Tibial nerve (tissue), 4 donors: ENCODE measurements around the gene ADAM10. TPM values are rescaled to one million over a fixed set of nuclear protein-coding genes. Genes with fewer than 3 reads are reported as not detected.

ENCODE experiments used
- DNase-seq, 2 donors: peaks; one replicate each; pipeline ENCODE4 v3.0.0-alpha.2; 2019; ENCODE audit warnings: low spot score in 2 of 2
- H3K27ac ChIP-seq, 4 donors: fragments of 200-600 bp; sonication (generic) in 3 of 4; one replicate each; pipeline ENCODE4 v1.5.1; 2017 to 2019; ENCODE audit warnings: mild to moderate bottlenecking in 1 of 4
- H3K27me3 ChIP-seq, 2 donors: fragments of 200-600 bp; sonication (generic) in 1 of 2; one replicate each; pipeline versions ENCODE4 v1.5.1 to v1.6.0; 2017 to 2019
- H3K36me3 ChIP-seq, 3 donors: fragments of 200-600 bp; sonication (generic); one replicate each; pipeline ENCODE4 v1.5.1; 2018 to 2019
- H3K4me1 ChIP-seq, 4 donors: fragments of 200-600 bp; sonication (generic) in 3 of 4; one replicate each; pipeline ENCODE4 v1.5.1; 2017 to 2019
- H3K4me3 ChIP-seq, 4 donors: fragments of 200-600 bp; sonication (generic) in 3 of 4; one replicate each; pipeline ENCODE4 v1.5.1; 2017 to 2019; ENCODE audit warnings: mild to moderate bottlenecking in 1 of 4, moderate library complexity in 1 of 4
- H3K9me3 ChIP-seq, 4 donors: fragments of 200-600 bp; sonication (generic) in 3 of 4; one replicate each; pipeline ENCODE4 v1.5.1; 2017 to 2019
- CTCF ChIP-seq, 5 experiments: fragments of 200-600 bp in 3 of 5; fragments of 450-650 bp in 2 of 5; sonication (generic) in 3 of 5; IDR thresholded peaks; one replicate each; pipeline ENCODE4 v1.5.1; 2016 to 2019; ENCODE audit warnings: antibody characterized with exemption in 5 of 5, mild to moderate bottlenecking in 3 of 5, moderate library complexity in 2 of 5
- EP300 ChIP-seq, 2 donors: sonication (generic); formaldehyde crosslinking; IDR thresholded peaks; one replicate each; pipeline ENCODE4 v1.6.1; 2017; ENCODE audit warnings: antibody characterized with exemption in 2 of 2, mild to moderate bottlenecking in 1 of 2
- POLR2A ChIP-seq, 2 donors: fragments of 450-650 bp; IDR thresholded peaks; one replicate each; pipeline ENCODE4 v1.6.1; 2017; ENCODE audit warnings: antibody characterized with exemption in 2 of 2, mild to moderate bottlenecking in 2 of 2, moderate library complexity in 2 of 2
- WGBS, 2 donors: methylation state at CpG; one replicate each; pipeline ENCODE4 v1.1.5; 2018; 5-methylcytosine and 5-hydroxymethylcytosine counted together
- total RNA-seq, 4 donors: library from RNA; depleted of rRNA; stranded (reverse); fragments of >200 nt; gene quantifications; one replicate each; pipeline ENCODE4 v1.1.0, GENCODE V29; 2016

Gene ADAM10
- total RNA-seq, 4 donors from 2014 or later: 64.8 to 132 (median 94.3) TPM

- TF ChIP-seq POLR2A (IDR thresholded peaks at IDR 0.05): no peak
- no peak for TF ChIP-seq CTCF (IDR thresholded peaks at IDR 0.05)
- no peak for TF ChIP-seq EP300 (IDR thresholded peaks at IDR 0.05)
- no peak overlapping the region for H3K4me3 ChIP-seq
- peaks cover 0 to 14% (median 0%) of the 10 kb centered on the region in 3 donors for H3K36me3 ChIP-seq
- 97 to 100% methylated on average over 1 of the region's 1 CpG for WGBS, 2 donors
- H3K27me3 ChIP-seq: no peaks in the 10 kb centered on the region
- H3K9me3 ChIP-seq: no peaks in the 10 kb centered on the region
- no peak for DNase-seq
- H3K4me1 ChIP-seq: no peaks in the 10 kb centered on the region
- no peak overlapping the region for H3K27ac ChIP-seq
Measured at GRCh38 chr15:58590236-58590635, 159.3 kb downstream of the ADAM10 start.

GRCh38 chr15:58589047-58589446, 160.5 kb downstream of the ADAM10 start:
- H3K27ac ChIP-seq: no peak overlapping the region
- no peak overlapping the region for H3K4me3 ChIP-seq
- H3K4me1 ChIP-seq: no peaks in the 10 kb centered on the region
- no peaks in the 10 kb centered on the region for H3K9me3 ChIP-seq
- DNase-seq: no peak
- peaks cover 0 to 10% (median 0%) of the 10 kb centered on the region in 3 donors for H3K36me3 ChIP-seq
- no peaks in the 10 kb centered on the region for H3K27me3 ChIP-seq
- WGBS, 2 donors: 86 to 96% methylated on average over 3 of the region's 3 CpGs
- no peak for TF ChIP-seq CTCF (IDR thresholded peaks at IDR 0.05)

- peaks cover 0 to 4% (median 0%) of the 10 kb centered on the region in 4 donors for H3K9me3 ChIP-seq
- H3K4me1 ChIP-seq: no peaks in the 10 kb centered on the region
- TF ChIP-seq CTCF (IDR thresholded peaks at IDR 0.05) (no peak), POLR2A (IDR thresholded peaks at IDR 0.05) (no peak), EP300 (IDR thresholded peaks at IDR 0.05) (no peak)
- no peak for DNase-seq
- H3K27me3 ChIP-seq: no peaks in the 10 kb centered on the region
- 75 to 79% methylated on average over 1 of the region's 1 CpG for WGBS, 2 donors
- H3K27ac ChIP-seq: no peak overlapping the region
- peaks cover 0 to under 1% (median 0%) of the 10 kb centered on the region in 3 donors for H3K36me3 ChIP-seq
- H3K4me3 ChIP-seq: no peak overlapping the region
Measured at GRCh38 chr15:58588096-58588495, 161.4 kb downstream of the ADAM10 start.

GRCh38 chr15:58587486-58587885, 162.0 kb downstream of the ADAM10 start:
- Histone ChIP-seq H3K4me3 (no peak overlapping the region), H3K27me3 (no peaks in the 10 kb centered on the region), H3K9me3 (peaks cover 0 to 4% (median 0%) of the 10 kb centered on the region in 4 donors), H3K27ac (no peak overlapping the region), H3K4me1 (no peaks in the 10 kb centered on the region), H3K36me3 (no peaks in the 10 kb centered on the region)
- TF ChIP-seq POLR2A (IDR thresholded peaks at IDR 0.05) (no peak), EP300 (IDR thresholded peaks at IDR 0.05) (no peak), CTCF (IDR thresholded peaks at IDR 0.05) (no peak)
- DNase-seq: no peak
- WGBS, 2 donors: 91 to 93% methylated on average over 4 of the region's 4 CpGs

DNA sequence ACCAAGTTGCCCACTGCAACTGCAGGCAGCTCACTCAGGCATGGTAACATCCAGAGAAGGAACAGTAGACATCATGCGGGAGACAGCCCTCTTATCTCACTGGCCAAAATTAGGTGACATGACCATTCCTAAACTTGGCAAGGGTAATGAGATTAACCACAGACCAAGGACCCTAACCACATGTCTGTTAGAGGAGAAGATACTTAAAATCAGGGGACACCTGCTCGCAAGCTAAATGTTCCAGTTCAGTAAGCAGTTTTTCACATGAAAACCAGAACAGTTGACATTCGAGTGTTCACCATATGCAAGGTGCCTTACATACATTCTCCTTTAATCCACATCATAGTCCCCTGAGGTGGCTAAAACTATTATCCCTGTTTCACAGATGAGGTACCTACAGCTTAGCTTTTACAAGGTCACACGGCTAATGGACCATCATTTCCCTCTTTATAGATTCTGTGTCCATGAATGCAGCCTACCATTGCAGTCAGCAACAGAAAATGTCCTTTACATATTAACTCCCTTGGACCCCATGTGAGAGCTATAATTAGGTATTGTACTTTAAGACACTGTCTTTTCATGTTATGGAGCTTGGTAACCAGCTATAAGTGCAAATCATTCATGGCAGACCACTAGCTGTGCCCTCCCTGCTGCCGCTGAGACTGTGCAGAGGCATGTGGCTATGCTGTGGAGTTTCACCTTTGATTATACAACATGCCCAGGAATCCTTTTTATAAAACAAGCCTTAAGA, 163.6 kb downstream of the ADAM10 start:
- no peak overlapping the region for H3K4me3 ChIP-seq
- no peaks in the 10 kb centered on the region for H3K27me3 ChIP-seq
- TF ChIP-seq EP300 (IDR thresholded peaks at IDR 0.05) (no peak), POLR2A (IDR thresholded peaks at IDR 0.05) (no peak), CTCF (IDR thresholded peaks at IDR 0.05) (no peak)
- 80 to 93% methylated on average over 5 of the region's 5 CpGs for WGBS, 2 donors
- H3K27ac ChIP-seq: no peak overlapping the region
- peaks cover 0 to 4% (median 0%) of the 10 kb centered on the region in 4 donors for H3K9me3 ChIP-seq
- no peaks in the 10 kb centered on the region for H3K36me3 ChIP-seq
- no peak for DNase-seq
- H3K4me1 ChIP-seq: no peaks in the 10 kb centered on the region
